Omental fat pad (tissue), 4 donors: Measurements from ENCODE around the gene BCAR3. TPM values are rescaled to one million over a fixed set of nuclear protein-coding genes. Genes with fewer than 3 reads are reported as not detected.

Experiments
- ATAC-seq: fragments of 150-250 bp; one replicate; pipeline ENCODE4 v1.9.1; 2016; ENCODE audit warnings: mild to moderate bottlenecking, moderate library complexity; ENCODE audit not compliant: low FRiP score
- DNase-seq: peaks from one replicate; pipeline ENCODE4 v3.0.0-alpha.2; 2019; ENCODE audit warnings: low spot score
- CTCF ChIP-seq, 3 donors: fragments of 450-650 bp; IDR thresholded peaks; one replicate each; pipeline ENCODE4 v1.5.1; 2016 to 2017; ENCODE audit warnings: antibody characterized with exemption in 3 of 3, mild to moderate bottlenecking in 3 of 3, moderate library complexity in 2 of 3
- total RNA-seq, 4 donors: library from RNA; depleted of rRNA; stranded (reverse); fragments of >200 nt; gene quantifications; one replicate each; pipeline ENCODE4 v1.1.0, GENCODE V29; 2016

The BCAR3 gene
- total RNA-seq, 4 donors from 2014 or later, result 43.7 to 73.5 (median 45.8) TPM

GRCh38 chr1:93578911-93579825 lies 102.5 kb downstream of the BCAR3 start:
- DNase-seq, result no peak
- ATAC-seq, result no peak
- no peak for TF ChIP-seq CTCF (IDR thresholded peaks at IDR 0.05)

GRCh38 chr1:93578433-93578830 lies 103.2 kb downstream of the BCAR3 start:
- TF ChIP-seq CTCF (IDR thresholded peaks at IDR 0.05), result no peak
- ATAC-seq, result no peak
- DNase-seq, result no peak

GRCh38 chr1:93577536-93578432 lies 103.9 kb downstream of the BCAR3 start:
- ATAC-seq, result no peak
- TF ChIP-seq CTCF (IDR thresholded peaks at IDR 0.05), result no peak
- no peak for DNase-seq

DNA sequence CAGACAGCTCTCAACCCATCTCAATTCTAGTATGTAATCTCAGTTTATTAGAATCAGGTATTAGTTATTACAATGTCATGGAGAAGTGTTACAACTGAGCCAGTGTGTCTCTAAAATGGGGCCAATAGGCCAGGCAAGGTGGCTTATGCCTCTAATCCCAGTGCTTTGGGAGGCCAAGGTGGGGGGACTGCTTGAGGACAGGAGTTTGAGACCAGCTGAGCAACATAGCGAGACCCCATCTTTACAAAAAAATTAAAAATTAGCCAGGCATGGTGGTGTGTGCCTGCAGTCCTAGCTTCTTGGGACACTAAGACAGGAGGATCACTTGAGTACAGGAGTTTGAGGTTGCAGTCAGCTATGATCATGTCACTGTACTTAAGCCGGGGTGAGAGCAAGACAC lies 104.9 kb downstream of the BCAR3 start:
- DNase-seq, result no peak
- TF ChIP-seq CTCF (IDR thresholded peaks at IDR 0.05), result no peak
- ATAC-seq, result no peak

DNA sequence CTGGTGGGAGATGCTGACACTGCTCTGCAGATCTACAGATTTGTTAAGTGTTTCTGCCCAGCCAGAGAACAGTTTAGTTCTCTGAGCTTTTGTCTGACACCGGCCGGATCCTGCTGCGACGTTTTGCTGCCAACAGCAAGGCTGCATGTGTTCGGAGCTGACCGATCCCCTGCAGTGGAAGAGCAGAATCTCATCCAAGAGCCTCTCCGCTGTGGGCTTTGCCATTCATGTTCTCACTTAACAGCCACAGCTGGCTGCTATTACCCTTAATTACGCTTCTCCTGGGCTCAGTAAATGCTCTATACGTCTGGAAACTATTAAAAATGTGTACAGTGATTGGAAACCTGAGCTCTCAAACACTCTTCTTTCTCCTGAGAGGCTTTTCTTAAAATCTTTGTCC lies 105.3 kb downstream of the BCAR3 start:
- TF ChIP-seq CTCF (IDR thresholded peaks at IDR 0.05), result no peak
- DNase-seq (no peak), ATAC-seq (no peak)

GRCh38 chr1:93575621-93576284 lies 105.9 kb downstream of the BCAR3 start:
- ATAC-seq, result no peak
- TF ChIP-seq CTCF (IDR thresholded peaks at IDR 0.05), result no peak
- DNase-seq, result no peak
